Measurements from ENCODE around the gene AFF3.

AFF3 gene

GRCh38 chr2:100043891-100044255 lies 98.5 kb downstream of the AFF3 start:
- no peak for DNase-seq (ENCODE audit: low read depth, low spot score)

- DNase-seq (ENCODE audit: low read depth, low spot score) = no peak
Observed at GRCh38 chr2:100043081-100043890, 99.1 kb downstream of the AFF3 start.

DNA sequence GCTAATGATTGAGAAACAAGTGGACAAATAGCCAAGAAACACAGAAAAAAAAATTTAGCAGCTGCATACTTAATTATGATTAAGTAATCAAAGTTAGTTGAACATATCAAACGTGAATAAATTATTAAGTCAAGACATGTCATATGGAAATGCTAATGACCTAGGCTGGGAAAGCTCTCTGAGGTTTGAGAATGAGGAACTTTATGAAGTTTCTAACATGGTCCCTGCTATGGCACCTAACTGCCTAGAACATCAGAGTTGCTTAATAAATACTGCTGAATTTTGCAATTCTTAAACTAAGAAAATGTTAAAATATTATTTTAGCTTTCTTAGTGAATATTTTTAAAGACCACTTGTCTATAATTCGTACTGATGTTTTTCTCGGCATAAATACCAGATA lies 99.8 kb downstream of the AFF3 start:
- no peak for DNase-seq (ENCODE audit: low read depth, low spot score)

DNA sequence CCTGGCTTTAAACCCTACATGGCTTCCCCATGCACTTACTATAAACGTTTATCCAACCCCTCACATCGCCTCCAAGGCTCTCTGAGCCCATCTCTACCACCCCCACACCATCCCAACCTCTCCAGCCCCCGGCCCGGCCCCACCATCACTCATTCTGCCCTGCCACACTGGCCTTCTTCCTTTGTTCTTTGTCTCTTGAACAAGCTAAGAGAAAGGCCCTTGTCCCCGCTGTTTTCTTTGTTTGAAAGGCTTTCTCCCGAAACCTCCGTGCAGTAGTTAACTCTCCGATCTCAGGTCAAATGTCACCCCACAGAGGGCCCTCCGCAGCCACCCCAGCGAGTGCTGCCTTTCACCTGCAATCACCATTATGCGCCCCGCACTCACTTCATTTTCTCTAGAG lies 100.4 kb downstream of the AFF3 start:
- DNase-seq (ENCODE audit: low read depth, low spot score) = no peak

DNA sequence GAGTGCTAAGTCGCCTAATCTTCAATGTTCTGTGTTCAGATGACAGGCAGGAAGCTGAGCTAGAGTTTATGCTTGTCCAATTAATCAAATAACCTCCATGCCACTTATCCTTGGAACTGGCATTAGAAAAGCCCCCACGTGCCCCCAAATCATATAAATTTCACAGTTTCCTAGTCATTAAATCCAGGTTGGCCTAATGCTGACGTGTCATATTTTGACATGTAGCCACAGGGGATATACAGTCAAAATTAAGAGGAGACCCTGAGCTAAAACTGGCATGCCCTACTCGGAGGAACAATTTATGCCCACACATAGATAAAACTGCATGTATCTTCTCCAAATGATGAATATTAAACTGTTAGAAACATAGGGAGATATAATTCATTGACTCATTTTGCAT lies 101.0 kb downstream of the AFF3 start:
- no peak for DNase-seq (ENCODE audit: low read depth, low spot score)

DNA sequence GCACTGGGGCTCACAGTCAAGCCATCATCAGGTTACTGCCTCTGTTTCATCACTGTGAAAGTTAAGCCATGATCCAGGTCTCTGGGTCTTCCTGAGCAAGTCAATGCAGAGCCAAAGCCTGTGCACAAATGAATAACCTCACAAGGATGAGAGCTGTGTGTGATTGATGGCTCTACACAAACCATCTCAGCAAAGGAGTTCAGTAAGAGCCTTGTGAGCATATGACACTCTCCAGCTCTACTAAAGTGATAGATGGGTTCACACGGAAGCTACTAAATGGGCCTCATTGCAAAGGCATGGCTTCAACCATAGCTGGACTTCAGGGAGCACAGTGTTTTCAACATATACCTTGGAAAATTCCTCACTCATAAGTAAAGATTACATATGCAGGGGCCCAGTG lies 101.5 kb downstream of the AFF3 start:
- DNase-seq (ENCODE audit: low read depth, low spot score) = no peak

- DNase-seq (ENCODE audit: low read depth, low spot score) = no peak
Observed at GRCh38 chr2:100039291-100039980, 103.0 kb downstream of the AFF3 start.

DNA sequence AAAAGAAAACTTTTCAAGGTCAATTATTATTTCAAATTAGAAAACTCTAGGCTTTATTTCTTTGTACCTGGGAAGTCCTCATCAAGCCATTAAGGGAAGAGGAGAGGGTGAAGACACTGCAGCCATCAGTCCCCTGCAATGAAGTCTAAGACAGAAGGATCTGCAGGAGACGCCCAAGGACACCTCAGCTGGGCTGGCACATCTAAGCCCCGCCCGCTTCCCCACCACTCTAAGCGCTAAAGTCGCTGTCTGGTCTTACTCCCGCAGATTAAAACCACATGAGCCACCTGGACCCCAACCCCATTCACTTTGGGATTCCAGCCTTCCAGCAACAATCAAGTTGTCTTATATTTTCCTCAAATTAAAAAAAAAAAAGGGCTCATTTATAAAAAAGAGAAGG lies 104.4 kb downstream of the AFF3 start:
- DNase-seq (ENCODE audit: low read depth, low spot score) = peak; percentile 9

- DNase-seq (ENCODE audit: low read depth, low spot score) = no peak
Observed at GRCh38 chr2:100036793-100037192, 105.6 kb downstream of the AFF3 start.

GRCh38 chr2:100036026-100036425 lies 106.4 kb downstream of the AFF3 start:
- DNase-seq (ENCODE audit: low read depth, low spot score) = no peak

DNA sequence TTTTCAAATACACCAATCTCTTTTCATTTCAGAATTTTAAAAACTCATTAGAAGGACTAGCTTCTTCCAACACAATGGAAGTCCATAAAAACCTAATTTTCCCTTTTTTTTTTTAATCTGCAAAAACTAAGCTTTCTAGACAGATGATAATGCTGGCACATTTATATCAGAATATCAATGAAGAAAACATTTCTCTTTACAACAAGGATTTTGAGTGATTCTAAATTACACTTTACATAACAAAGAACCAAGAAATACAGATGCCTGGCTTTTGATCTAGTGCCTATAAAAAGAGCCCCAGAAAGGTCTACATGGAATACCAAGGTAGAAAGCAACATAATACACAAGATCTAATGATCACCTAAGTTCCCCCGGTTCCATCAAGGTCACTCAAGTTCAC lies 108.0 kb downstream of the AFF3 start:
- DNase-seq (ENCODE audit: low read depth, low spot score) = no peak

- no peak for DNase-seq (ENCODE audit: low read depth, low spot score)
Observed at GRCh38 chr2:100033976-100034375, 108.4 kb downstream of the AFF3 start.

DNA sequence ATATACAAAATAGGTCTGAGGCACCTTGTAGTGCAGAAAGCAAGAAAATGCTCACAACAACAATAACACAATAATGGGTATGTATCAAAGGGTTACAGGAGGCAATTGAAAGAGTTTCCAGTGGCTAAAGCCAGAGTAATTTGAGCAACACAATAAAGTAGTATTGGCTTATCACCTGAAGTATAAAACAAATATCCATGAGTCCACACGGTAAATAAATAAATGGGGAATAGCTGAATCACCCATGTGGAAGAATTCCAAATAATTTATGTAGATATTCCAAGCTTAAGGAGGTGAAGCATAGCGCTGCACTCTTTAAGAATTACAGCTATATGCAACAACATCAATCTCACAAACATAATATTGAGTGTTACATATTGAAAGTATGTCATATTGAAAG lies 110.8 kb downstream of the AFF3 start:
- no peak for DNase-seq (ENCODE audit: low read depth, low spot score)

GRCh38 chr2:100029460-100029859 lies 112.9 kb downstream of the AFF3 start:
- no peak for DNase-seq (ENCODE audit: low read depth, low spot score)

DNA sequence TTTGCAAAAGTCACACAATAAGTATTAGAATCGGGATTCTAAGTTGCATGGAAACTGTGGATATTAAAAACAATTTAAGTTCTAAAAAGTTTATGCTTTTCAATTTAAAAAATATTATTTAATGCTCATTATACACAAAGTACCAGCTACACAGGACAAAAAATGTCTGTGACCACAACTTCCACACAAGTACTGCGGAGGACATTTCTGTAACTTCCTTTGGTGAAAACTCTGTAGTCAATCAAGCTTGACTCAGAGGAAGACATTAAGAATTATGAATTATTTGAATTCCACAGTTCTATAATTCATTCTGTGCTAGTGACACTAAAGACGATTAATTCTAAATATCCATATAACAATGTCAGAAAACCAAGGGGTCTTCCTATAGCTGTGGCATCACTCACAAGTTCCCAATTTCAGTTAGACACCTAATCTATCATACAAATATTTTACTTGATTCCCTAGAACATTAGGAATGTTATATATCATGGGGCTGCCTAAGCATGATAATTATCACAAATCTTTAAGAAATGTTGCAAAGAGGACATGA lies 120.5 kb downstream of the AFF3 start:
- DNase-seq (ENCODE audit: low read depth, low spot score) = no peak

- no peak for DNase-seq (ENCODE audit: low read depth, low spot score)
Observed at GRCh38 chr2:100019499-100019898, 122.9 kb downstream of the AFF3 start.

DNA sequence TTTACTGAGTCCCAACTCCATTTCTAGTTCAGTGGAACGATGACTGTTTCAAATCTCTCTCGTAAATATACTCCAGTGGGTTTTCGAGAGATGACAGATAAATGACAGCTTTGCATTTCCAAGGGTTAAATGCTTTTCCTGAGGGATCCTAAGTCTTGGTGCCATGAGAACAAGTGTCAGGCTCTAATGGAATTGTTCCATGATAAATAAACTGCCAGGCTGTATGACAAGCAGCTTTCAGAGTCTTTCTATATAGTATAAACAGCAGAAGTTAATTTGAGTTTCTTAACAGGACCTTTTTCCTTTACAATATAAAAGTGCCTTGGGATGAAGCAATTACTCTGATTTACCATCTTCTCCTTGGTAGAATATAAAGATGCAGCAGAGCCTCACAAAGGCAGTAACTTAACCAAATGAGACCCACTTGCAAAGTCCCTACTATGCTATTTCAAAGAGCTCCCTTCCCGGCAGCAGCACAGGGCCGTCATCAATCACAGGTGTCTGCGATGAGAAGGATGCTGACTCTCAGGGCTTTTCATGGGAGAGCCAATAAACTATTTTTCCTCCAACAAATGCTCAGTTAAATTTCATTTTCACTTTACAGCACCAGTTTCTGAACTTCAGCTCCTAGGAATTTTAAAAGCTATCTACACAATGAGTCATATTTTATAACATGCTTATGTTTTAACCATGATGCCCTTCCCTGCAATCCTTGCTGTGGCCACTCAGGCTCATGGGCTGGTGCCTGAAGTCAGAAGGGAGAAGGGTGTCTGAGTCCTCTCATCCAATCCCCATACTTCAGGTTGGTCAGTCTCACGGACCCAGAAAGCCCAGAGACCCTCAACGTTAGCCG lies 123.8 kb downstream of the AFF3 start:
- DNase-seq (ENCODE audit: low read depth, low spot score) = no peak

DNA sequence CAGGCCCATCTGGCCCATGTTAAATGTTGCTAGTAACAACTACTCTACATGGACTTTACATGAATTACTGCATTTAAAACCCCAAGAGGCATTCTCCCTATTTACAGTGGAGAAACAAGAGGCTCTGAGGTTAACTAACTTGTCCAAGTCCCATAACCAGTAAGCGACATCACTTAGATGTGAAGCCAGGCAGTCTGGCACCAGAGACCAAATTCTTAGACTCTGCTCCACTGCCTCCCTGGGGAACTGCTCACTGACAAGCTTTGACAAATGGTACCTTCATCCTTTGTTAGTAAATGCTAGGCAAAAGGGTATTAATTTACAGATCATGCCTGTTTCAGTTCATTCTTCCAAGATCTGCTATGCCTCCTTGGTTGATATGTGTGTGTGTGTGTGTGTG lies 124.8 kb downstream of the AFF3 start:
- no peak for DNase-seq (ENCODE audit: low read depth, low spot score)

DNA sequence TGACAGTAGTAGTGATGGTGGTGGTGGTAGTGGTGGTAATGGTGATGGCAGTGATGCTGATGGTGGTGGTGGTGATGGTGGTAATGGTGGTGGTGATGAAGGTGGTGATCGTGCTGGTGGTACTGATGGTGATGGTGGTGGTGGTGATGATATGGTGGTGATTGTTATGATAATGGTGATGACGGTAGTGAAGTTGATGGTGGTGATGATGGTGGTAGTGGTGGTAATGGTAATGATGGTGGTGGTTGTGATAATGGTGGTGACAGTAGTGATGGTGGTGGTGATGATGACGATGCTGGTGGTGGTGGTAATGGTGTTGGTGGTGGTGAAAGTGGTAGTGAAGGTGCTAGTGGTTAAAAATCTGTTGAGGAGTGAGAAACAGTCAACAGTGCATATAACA lies 125.6 kb downstream of the AFF3 start:
- DNase-seq (ENCODE audit: low read depth, low spot score) = no peak

DNA sequence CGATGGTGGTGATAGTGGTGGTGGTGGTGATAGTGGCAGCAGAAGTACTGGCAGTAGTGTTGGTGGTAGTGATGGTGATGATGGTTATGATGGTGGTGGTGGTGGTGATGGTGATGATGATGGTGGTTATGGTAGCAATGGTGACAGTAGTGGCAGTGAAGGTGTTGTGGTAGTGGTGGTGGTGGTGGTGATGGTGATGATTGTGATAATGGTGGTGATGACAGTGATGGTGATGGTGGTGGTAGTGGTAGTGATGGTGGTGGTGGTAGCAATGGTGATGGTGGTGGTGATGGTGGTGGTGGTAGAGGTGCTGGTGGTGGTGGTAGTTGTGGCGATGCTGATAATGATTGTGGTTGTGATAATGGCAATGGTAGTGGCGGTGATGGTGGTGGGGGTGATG lies 126.5 kb downstream of the AFF3 start:
- DNase-seq (ENCODE audit: low read depth, low spot score) = no peak

DNA sequence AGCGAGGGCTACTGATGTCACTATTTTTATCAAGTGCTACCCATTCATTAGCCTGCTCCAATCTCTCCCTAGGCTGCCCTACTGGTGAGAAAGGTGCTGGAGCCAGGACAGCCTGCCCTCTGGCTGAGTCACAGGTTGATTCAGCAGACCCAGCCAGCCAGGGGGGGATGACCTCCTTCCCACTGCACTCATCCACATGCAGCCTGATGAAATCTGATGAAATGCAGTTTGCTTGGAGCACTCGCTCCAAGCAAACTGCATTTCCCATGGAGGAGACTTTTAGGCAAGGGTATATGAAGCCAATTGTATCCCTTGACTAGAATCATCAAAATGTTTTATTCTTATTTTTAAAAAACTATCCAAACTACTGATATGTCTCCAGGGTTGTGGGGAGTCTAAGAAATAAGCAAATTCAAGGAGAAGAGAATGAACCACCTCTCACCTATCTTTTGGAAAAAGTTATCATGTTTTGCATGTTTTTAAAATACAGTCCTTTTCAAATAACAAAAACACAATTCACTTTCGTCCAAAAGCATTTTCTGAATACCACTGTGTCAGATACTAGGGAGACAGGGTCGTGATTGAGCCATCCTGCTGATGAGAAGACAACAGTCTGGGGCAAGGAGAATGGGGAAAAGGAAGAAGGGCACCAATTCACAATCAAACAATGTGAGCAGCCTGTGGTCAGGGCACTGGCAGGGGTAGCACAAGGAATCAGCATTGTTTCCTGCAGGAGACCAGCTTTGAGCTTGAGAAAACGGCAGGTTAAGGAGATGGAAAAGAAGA lies 128.3 kb downstream of the AFF3 start:
- peak; percentile 5 for DNase-seq (ENCODE audit: low read depth, low spot score)
